Measurements from ENCODE around the gene DNAJB6. TPM values are rescaled to one million over a fixed set of nuclear protein-coding genes. Genes with fewer than 3 reads are reported as not detected.

The DNAJB6 gene
- total RNA-seq, 4 donors from 2014 or later: 82.5 to 149 (median 94.7) TPM

DNA sequence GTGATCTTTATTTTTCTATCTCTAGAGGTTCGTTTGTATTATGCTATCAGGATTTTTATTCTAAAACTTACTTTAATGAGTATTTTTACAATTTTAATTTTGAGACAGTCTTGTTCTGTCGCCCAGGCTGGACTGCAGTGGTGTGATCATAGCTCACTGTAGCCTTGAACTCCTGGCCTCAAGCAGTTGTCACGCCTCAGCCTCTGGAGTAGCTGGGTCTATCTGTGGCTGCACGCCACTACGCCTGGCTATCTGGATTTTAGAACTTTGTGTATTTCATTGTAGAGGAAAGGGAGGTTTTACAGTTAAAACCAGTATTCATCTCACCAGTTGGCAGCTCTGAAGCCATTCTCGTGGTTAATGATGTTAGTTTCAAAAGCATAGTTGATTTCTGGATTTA lies 25.9 kb downstream of the DNAJB6 start:
- TF ChIP-seq, protein P1, sequence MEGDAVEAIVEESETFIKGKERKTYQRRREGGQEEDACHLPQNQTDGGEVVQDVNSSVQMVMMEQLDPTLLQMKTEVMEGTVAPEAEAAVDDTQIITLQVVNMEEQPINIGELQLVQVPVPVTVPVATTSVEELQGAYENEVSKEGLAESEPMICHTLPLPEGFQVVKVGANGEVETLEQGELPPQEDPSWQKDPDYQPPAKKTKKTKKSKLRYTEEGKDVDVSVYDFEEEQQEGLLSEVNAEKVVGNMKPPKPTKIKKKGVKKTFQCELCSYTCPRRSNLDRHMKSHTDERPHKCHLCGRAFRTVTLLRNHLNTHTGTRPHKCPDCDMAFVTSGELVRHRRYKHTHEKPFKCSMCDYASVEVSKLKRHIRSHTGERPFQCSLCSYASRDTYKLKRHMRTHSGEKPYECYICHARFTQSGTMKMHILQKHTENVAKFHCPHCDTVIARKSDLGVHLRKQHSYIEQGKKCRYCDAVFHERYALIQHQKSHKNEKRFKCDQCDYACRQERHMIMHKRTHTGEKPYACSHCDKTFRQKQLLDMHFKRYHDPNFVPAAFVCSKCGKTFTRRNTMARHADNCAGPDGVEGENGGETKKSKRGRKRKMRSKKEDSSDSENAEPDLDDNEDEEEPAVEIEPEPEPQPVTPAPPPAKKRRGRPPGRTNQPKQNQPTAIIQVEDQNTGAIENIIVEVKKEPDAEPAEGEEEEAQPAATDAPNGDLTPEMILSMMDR (IDR thresholded peaks at IDR 0.05): no peak
- ATAC-seq (ENCODE audit: low FRiP score) (no peak), DNase-seq (ENCODE audit: low spot score) (no peak)

DNA sequence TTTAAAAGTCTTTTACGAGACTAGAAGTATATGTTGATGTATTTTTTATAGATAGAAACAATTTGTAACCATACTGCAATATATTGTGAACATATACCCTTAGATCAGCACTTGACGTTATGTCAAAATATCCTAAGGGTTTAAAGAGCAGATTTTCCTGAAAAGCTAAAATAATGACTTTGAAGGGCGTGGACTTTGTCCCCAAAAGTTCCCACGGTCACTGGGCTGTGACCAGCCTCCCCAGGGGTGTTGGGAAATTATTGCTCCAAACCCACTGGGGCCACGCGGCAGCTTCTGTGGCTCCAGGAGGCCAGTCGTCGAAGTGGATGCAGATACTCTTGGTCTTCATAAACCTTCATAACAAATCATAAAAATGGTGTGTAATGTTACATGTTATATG lies 29.9 kb downstream of the DNAJB6 start:
- ATAC-seq (ENCODE audit: low FRiP score) (no peak), DNase-seq (ENCODE audit: low spot score) (no peak)
- TF ChIP-seq, protein P1 (IDR thresholded peaks at IDR 0.05): no peak

DNA sequence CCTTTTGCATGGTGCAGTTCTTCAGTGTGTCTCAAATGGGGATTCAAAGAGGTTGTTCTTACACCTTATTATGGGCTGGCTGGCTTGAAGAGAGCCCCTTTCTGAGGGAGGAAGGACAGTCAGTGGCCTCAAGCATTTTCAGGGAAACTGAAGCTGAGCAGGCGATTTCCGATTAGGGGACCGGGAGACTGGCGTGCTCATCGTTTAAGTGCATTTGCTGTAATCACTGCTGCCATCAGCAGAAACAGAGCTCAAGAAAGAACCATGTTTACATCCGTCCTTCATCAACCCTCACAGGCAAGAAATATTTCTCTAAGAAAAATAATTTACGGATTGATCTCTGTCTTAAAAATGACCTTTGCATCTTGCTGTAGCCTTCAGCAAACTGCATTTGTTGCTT lies 32.2 kb downstream of the DNAJB6 start:
- no peak for ATAC-seq (ENCODE audit: low FRiP score)
- TF ChIP-seq, protein P1 (IDR thresholded peaks at IDR 0.05): no peak

DNA sequence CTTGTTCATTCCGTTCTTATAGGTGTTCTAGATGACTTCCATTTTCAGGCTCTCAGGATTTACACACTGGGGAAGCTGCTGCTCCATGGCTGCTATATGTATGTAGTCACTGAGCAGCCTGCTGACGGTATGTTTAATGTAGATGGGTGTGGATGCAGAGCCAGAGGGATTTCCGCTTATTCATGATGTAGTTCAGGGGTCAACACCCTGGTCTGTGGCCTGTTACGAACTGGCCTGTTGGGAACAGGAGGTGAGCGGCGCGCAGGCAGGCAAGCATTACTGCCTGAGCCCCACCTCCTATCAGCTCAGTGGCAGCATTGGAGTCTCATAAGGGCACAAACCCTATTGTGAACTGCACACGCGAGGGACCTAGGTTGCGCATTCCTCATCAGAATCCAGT lies 33.9 kb downstream of the DNAJB6 start:
- no peak for DNase-seq (ENCODE audit: low spot score)
- no peak for ATAC-seq (ENCODE audit: low FRiP score)
- TF ChIP-seq, protein P1 (IDR thresholded peaks at IDR 0.05): no peak

More for the DNA sequence above, 32.2 kb downstream of the DNAJB6 start:
- DNase-seq (ENCODE audit: low spot score): no peak

DNA sequence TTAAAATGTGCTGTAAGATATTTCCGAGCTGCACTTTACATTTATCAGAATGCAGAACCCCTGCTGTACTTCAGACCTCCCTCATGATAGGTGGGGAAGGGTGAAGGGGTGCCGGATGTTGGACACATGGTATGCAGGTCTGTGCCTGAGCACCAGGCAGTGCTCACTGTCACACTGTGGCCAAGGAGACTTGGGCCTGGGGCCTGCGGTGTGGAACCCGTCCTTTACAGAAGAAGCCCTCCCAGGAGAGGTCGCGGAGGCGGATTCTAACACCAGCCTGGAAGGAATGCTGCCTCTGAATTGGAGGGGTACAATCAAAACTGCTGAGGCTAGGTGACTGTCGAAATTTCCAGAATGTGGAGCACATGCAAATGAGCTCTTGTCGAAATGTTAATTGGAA lies 34.5 kb downstream of the DNAJB6 start:
- DNase-seq (ENCODE audit: low spot score) (no peak), ATAC-seq (ENCODE audit: low FRiP score) (no peak)

DNA sequence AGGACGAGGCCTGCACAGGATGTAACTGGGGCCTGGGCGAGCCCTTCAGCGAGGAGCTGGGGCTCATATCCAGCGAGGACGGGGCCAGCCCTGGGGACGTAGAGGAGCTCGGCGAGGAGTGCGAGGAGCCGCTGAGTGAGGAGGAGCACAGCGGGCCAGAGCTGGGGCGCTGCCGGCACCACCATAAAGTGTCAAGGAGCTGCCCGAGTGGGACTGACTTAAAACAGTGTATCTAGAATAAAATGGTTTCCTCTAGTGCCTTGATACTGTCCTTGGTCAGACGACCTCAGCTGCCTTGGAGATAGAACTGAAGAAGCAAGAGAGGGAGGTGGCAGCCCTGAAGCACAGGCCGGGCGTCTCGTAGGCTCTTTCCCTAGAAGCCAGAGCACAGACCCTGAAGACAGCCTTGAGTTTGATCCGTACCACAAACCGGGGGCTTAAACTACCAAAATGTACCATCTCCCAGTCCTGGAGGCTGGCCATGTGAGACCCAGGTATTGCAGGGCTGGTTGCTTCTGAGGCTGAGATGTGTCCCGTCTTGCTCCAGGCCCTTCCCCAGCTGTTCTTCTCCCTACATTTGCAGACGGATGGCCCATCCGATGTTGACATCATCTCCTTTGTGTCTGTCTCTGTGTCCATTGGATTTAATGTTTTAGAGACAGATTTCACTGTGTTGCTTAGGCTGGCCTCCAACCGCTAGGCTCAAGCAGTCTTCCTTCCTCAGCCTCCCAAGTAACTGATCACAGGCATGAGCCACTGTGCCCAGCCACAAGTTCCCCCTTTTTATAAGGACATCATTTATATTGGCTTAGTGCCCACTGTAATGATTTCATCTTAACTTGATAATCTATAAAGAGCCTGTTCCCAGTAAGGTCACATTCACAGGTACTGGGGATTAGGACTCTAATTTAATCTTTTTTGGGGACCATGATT lies 35.8 kb downstream of the DNAJB6 start:
- ATAC-seq (ENCODE audit: low FRiP score) (no peak), DNase-seq (ENCODE audit: low spot score) (no peak)

More for the DNA sequence above, 34.5 kb downstream of the DNAJB6 start:
- TF ChIP-seq, protein P1 (IDR thresholded peaks at IDR 0.05): no peak

More for the DNA sequence above, 35.8 kb downstream of the DNAJB6 start:
- TF ChIP-seq, protein P1 (IDR thresholded peaks at IDR 0.05): no peak
